IPS-18a (cell line): Measurements from ENCODE around the gene CSNK2A3.
"Not testable (repeated sequence)": the region's sequence is repeated elsewhere in the genome, so short reads cannot be mapped to it uniquely, and the experiment has no call there.

ENCODE experiments used
- H3K27ac ChIP-seq: one replicate; pipeline ENCODE4 v1.5.1; 2013; ENCODE audit warnings: low read length
- H3K27me3 ChIP-seq: one replicate; pipeline ENCODE4 v1.6.1; 2013; ENCODE audit warnings: mild to moderate bottlenecking, low read length; ENCODE audit not compliant: control insufficient read depth, insufficient read depth
- H3K36me3 ChIP-seq: one replicate; pipeline ENCODE4 v1.6.1; 2013; ENCODE audit warnings: low read depth, low read length; ENCODE audit not compliant: control insufficient read depth
- H3K4me1 ChIP-seq: one replicate; pipeline ENCODE4 v1.6.1; 2013; ENCODE audit warnings: low read depth, low read length; ENCODE audit not compliant: control insufficient read depth
- H3K4me3 ChIP-seq: one replicate; pipeline ENCODE4 v1.5.1; 2013; ENCODE audit warnings: low read length
- H3K9ac ChIP-seq: one replicate; pipeline ENCODE4 v1.6.1; 2013; ENCODE audit warnings: mild to moderate bottlenecking, low read length, moderate library complexity
- H3K9me3 ChIP-seq: one replicate; pipeline ENCODE4 v1.6.1; 2013; ENCODE audit warnings: low read depth, low read length; ENCODE audit not compliant: control insufficient read depth

The CSNK2A3 gene

GRCh38 chr11:11378184-11378940 lies 25.3 kb upstream of the CSNK2A3 start:
- Histone ChIP-seq H3K4me1 (no peaks in the 10 kb centered on the region), H3K27me3 (no peaks in the 10 kb centered on the region), H3K27ac (no peak overlapping the region), H3K9ac (no peak overlapping the region), H3K4me3 (no peak overlapping the region), H3K36me3 (no peaks in the 10 kb centered on the region), H3K9me3 (no peaks in the 10 kb centered on the region)

- H3K4me3 ChIP-seq: no peak overlapping the region
- H3K9ac ChIP-seq: no peak overlapping the region
- no peaks in the 10 kb centered on the region for H3K9me3 ChIP-seq
- H3K4me1 ChIP-seq: no peaks in the 10 kb centered on the region
- H3K36me3 ChIP-seq: no peaks in the 10 kb centered on the region
- no peak overlapping the region for H3K27ac ChIP-seq
- H3K27me3 ChIP-seq: no peaks in the 10 kb centered on the region
Measured at GRCh38 chr11:11374358-11375148, 21.5 kb upstream of the CSNK2A3 start.

GRCh38 chr11:11373934-11374333 lies 20.9 kb upstream of the CSNK2A3 start:
- Histone ChIP-seq H3K27me3 (no peaks in the 10 kb centered on the region), H3K9me3 (no peaks in the 10 kb centered on the region), H3K9ac (no peak overlapping the region), H3K36me3 (no peaks in the 10 kb centered on the region), H3K4me3 (no peak overlapping the region), H3K4me1 (no peaks in the 10 kb centered on the region), H3K27ac (no peak overlapping the region)

GRCh38 chr11:11372461-11372860 lies 19.4 kb upstream of the CSNK2A3 start:
- Histone ChIP-seq H3K9ac (no peak overlapping the region), H3K4me1 (no peaks in the 10 kb centered on the region), H3K36me3 (no peaks in the 10 kb centered on the region), H3K27ac (no peak overlapping the region), H3K4me3 (no peak overlapping the region), H3K9me3 (no peaks in the 10 kb centered on the region), H3K27me3 (no peaks in the 10 kb centered on the region)

GRCh38 chr11:11370962-11371303 lies 17.9 kb upstream of the CSNK2A3 start:
- H3K4me1 ChIP-seq: no peaks in the 10 kb centered on the region

GRCh38 chr11:11370255-11370961 lies 17.4 kb upstream of the CSNK2A3 start:
- Histone ChIP-seq H3K9ac (no peak overlapping the region), H3K27ac (no peak overlapping the region), H3K4me3 (no peak overlapping the region), H3K4me1 (no peaks in the 10 kb centered on the region), H3K27me3 (no peaks in the 10 kb centered on the region), H3K9me3 (no peaks in the 10 kb centered on the region), H3K36me3 (no peaks in the 10 kb centered on the region)

More at GRCh38 chr11:11370962-11371303, 17.9 kb upstream of the CSNK2A3 start:
- Histone ChIP-seq H3K9me3 (no peaks in the 10 kb centered on the region), H3K27ac (no peak overlapping the region), H3K36me3 (no peaks in the 10 kb centered on the region), H3K27me3 (no peaks in the 10 kb centered on the region), H3K4me3 (no peak overlapping the region), H3K9ac (no peak overlapping the region)

GRCh38 chr11:11366793-11367192 lies 13.7 kb upstream of the CSNK2A3 start:
- Histone ChIP-seq H3K4me1 (peaks cover 12% of the 10 kb centered on the region), H3K9ac (no peak overlapping the region), H3K27me3 (no peaks in the 10 kb centered on the region), H3K4me3 (no peak overlapping the region), H3K9me3 (no peaks in the 10 kb centered on the region), H3K36me3 (no peaks in the 10 kb centered on the region), H3K27ac (no peak overlapping the region)

- Histone ChIP-seq H3K4me1 (peaks cover 12% of the 10 kb centered on the region), H3K4me3 (no peak overlapping the region), H3K9ac (no peak overlapping the region), H3K27me3 (no peaks in the 10 kb centered on the region), H3K36me3 (no peaks in the 10 kb centered on the region), H3K9me3 (no peaks in the 10 kb centered on the region), H3K27ac (no peak overlapping the region)
Measured at GRCh38 chr11:11363674-11364073, 10.6 kb upstream of the CSNK2A3 start.

- Histone ChIP-seq H3K27ac (no peak overlapping the region), H3K4me3 (no peak overlapping the region), H3K27me3 (no peaks in the 10 kb centered on the region), H3K36me3 (no peaks in the 10 kb centered on the region), H3K9me3 (no peaks in the 10 kb centered on the region), H3K9ac (no peak overlapping the region), H3K4me1 (peaks cover 12% of the 10 kb centered on the region)
Measured at GRCh38 chr11:11359611-11360010, 6.6 kb upstream of the CSNK2A3 start.

GRCh38 chr11:11356842-11357241 lies 3.8 kb upstream of the CSNK2A3 start:
- no peak overlapping the region for H3K27ac ChIP-seq
- H3K9me3 ChIP-seq: no peaks in the 10 kb centered on the region
- H3K27me3 ChIP-seq: no peaks in the 10 kb centered on the region
- no peaks in the 10 kb centered on the region for H3K36me3 ChIP-seq
- H3K4me1 ChIP-seq: peaks cover 5% of the 10 kb centered on the region
- no peak overlapping the region for H3K4me3 ChIP-seq
- H3K9ac ChIP-seq: no peak overlapping the region

GRCh38 chr11:11351851-11352250 lies 1.2 kb downstream of the CSNK2A3 start:
- H3K27ac ChIP-seq, H3K9me3 ChIP-seq, H3K4me3 ChIP-seq, H3K36me3 ChIP-seq, H3K9ac ChIP-seq, H3K4me1 ChIP-seq, H3K27me3 ChIP-seq: not testable (repeated sequence)
